Thoracic aorta (tissue), 2 donors: Measurements from ENCODE around the gene KLK10. TPM values are rescaled to one million over a fixed set of nuclear protein-coding genes. Genes with fewer than 3 reads are reported as not detected.

Source experiments
- ATAC-seq: fragments of 150-250 bp; one replicate; pipeline ENCODE4 v1.8.0; 2017; ENCODE audit warnings: low read depth; ENCODE audit not compliant: insufficient number of reproducible peaks, low FRiP score
- DNase-seq: peaks from one replicate; pipeline ENCODE4 v3.0.0-alpha.2; 2020; ENCODE audit warnings: low spot score
- H3K27ac ChIP-seq, 2 donors: fragments of 200-600 bp; sonication (generic); 1 replicate in 1 of 2; 2 replicates in 1 of 2; pipeline ENCODE4 v1.5.1; 2016; ENCODE audit warnings: mild to moderate bottlenecking in 2 of 2, moderate library complexity in 2 of 2
- H3K27me3 ChIP-seq: fragments of 200-600 bp; sonication (generic); replicated peaks from 2 replicates; pipeline ENCODE4 v1.6.0; 2016; ENCODE audit warnings: mild to moderate bottlenecking; ENCODE audit not compliant: insufficient read depth
- H3K36me3 ChIP-seq: fragments of 200-600 bp; sonication (generic); one replicate; pipeline ENCODE4 v1.5.1; 2016
- H3K4me1 ChIP-seq, 2 donors: fragments of 200-600 bp; sonication (generic); 1 replicate in 1 of 2; 2 replicates in 1 of 2; pipeline versions ENCODE4 v1.5.1 to v1.6.0; 2016; ENCODE audit warnings: low read depth in 2 of 2, mild to moderate bottlenecking in 1 of 2; ENCODE audit not compliant: control insufficient read depth in 1 of 2
- H3K4me3 ChIP-seq: fragments of 200-600 bp; sonication (generic); 2 replicates; pipeline ENCODE4 v1.5.1; 2016; ENCODE audit warnings: mild to moderate bottlenecking
- H3K9me3 ChIP-seq: fragments of 200-600 bp; sonication (generic); 2 replicates; pipeline ENCODE4 v1.5.1; 2016
- total RNA-seq, 2 donors: library from RNA; depleted of rRNA; stranded (reverse); fragments of >200 nt; gene quantifications; one replicate each; pipeline versions ENCODE4 v1.1.0 to v1.2.3, GENCODE V29; 2016
- TF ChIP-seq, protein P1 (sequence below): fragments of 200-600 bp; sonication (generic); IDR thresholded peaks from one replicate; pipeline ENCODE4 v1.5.1; 2019; ENCODE audit warnings: antibody characterized with exemption

The KLK10 gene
- total RNA-seq, 2 donors from 2014 or later = not detected

DNA sequence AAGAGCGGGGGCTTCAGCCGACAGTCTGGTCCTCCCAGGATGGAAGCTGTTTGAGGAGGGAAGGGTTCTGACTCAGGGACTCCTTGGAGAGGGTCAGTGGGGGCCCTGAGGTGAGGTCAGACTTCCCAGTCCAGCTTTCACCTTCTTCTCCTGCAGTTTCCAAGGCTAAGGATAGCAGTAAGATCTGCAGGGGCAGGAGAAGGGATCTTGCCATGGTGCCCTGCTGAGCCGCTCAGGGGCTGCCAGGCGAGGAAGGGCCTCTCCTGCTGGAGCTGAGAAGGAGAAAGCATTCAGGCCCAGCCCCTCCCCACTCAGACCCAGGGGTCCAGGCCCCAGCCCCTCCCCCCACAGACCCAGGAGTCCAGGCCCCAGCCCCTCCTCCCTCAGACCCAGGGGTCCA is 37.3 kb downstream of the KLK10 start:
- TF ChIP-seq, protein P1, sequence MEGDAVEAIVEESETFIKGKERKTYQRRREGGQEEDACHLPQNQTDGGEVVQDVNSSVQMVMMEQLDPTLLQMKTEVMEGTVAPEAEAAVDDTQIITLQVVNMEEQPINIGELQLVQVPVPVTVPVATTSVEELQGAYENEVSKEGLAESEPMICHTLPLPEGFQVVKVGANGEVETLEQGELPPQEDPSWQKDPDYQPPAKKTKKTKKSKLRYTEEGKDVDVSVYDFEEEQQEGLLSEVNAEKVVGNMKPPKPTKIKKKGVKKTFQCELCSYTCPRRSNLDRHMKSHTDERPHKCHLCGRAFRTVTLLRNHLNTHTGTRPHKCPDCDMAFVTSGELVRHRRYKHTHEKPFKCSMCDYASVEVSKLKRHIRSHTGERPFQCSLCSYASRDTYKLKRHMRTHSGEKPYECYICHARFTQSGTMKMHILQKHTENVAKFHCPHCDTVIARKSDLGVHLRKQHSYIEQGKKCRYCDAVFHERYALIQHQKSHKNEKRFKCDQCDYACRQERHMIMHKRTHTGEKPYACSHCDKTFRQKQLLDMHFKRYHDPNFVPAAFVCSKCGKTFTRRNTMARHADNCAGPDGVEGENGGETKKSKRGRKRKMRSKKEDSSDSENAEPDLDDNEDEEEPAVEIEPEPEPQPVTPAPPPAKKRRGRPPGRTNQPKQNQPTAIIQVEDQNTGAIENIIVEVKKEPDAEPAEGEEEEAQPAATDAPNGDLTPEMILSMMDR = no peak
- DNase-seq = no peak
- no peak overlapping the region for H3K4me3 ChIP-seq
- H3K4me1 ChIP-seq = no peaks in the 10 kb centered on the region
- H3K36me3 ChIP-seq = no peaks in the 10 kb centered on the region
- H3K9me3 ChIP-seq = no peaks in the 10 kb centered on the region
- no peak overlapping the region for H3K27ac ChIP-seq
- no peaks in the 10 kb centered on the region for H3K27me3 ChIP-seq
- ATAC-seq = no peak

DNA sequence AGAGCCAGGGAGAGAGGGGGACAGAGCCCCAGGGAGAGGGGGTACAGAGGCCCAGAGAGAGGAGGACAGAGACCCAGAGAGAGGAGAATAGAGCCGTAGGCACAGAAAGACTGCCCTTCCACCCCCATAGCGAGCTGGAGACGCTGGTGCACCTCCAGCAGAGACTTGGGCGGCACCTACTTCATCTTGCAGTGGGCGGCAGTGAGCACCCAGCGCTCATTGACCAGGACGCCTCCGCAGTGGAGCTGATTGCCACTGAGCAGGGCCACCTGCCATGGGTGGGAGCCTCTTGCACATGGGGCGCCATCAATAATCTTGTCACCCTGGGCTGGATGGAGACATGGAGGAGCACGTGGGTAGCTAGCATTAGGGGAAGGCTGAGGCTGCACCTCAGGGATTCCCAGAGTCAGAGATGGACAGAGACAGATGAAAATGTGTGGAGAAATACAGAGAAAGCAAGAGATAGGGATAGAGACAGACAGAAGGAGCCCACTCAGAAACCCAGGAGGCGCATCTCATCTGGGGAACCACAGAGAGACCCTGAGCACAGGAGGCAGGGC is 37.8 kb downstream of the KLK10 start:
- H3K27me3 ChIP-seq = no peaks in the 10 kb centered on the region
- no peak for DNase-seq
- H3K27ac ChIP-seq = no peak overlapping the region
- TF ChIP-seq, protein P1 = no peak
- no peak overlapping the region for H3K4me3 ChIP-seq
- no peaks in the 10 kb centered on the region for H3K36me3 ChIP-seq
- H3K4me1 ChIP-seq = no peaks in the 10 kb centered on the region
- ATAC-seq = no peak
- H3K9me3 ChIP-seq = no peaks in the 10 kb centered on the region

DNA sequence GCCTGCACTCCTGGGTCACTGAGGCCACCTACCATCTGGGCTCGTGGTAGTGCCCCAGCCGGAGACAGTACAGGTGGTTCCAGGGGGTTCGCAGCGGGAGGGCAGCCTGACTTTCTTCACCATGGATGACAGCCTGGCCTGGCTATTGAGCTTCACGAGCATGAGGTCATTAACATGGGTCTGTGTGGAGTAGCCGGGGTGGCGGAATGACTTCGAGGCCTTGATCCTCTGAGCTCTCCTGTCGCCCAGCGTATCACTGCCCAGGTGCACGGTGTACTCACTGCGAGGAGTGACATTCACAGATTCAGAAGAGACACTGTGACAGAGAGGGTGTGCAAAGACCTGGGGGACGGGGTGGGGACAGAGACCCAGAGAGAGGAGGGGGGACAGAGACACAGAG is 39.3 kb downstream of the KLK10 start:
- H3K4me1 ChIP-seq = no peaks in the 10 kb centered on the region
- H3K27ac ChIP-seq = no peak overlapping the region
- no peaks in the 10 kb centered on the region for H3K36me3 ChIP-seq
- TF ChIP-seq, protein P1 = no peak
- DNase-seq (no peak), ATAC-seq (no peak)
- no peaks in the 10 kb centered on the region for H3K9me3 ChIP-seq
- no peak overlapping the region for H3K4me3 ChIP-seq
- no peaks in the 10 kb centered on the region for H3K27me3 ChIP-seq

DNA sequence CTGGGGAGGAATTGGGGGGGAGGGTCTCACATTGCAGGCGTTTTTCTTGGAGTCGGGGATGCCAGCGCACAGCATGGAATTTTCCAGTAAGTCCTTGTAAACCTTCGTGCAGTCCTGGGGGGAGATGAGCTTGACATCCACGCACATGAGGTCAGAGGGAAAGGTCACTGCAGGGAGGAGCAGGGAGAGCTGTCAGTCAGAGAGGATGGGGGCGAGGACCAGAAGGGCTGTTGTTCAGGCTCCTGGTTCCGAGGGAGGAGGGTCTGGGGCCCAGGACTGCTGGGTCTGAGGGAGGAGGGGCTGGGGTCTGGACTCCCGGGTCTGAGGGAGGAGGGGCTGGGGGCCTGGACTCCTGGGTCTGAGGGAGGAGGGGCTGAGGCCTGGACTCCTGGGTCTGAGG is 39.8 kb downstream of the KLK10 start:
- no peak for DNase-seq
- Histone ChIP-seq H3K4me3 (no peak overlapping the region), H3K9me3 (no peaks in the 10 kb centered on the region), H3K36me3 (no peaks in the 10 kb centered on the region), H3K27ac (no peak overlapping the region), H3K4me1 (no peaks in the 10 kb centered on the region), H3K27me3 (no peaks in the 10 kb centered on the region)
- no peak for ATAC-seq
- TF ChIP-seq, protein P1 = no peak

DNA sequence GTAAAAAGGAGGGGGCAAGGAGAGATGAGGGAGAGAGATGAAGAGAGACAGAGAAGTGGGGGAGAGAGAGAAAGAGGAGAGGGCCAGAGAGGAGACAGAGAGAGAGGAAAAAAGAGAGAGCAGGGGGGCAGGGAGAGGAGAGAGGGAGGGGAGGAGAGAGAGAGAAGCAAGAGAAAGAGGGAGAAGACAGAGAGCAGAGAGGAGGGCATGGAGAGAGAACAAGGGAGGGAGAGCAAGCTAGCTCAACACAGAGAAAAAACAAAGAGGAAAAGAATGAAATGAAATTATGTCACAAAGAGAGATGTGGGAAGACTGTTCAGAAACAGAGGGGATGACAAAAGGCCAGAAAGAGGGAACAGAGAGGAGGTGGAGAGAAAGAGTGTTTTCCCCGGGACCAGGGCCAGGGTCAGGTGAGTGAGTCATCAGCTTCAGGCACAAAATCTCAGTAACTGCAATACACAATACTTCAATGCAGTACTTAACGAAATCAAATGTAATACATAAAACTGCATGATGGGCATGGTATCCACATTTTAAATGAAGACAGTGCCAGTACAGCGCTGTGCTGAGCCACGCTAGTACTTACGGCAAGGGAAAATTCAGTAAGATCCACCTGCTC is 40.6 kb downstream of the KLK10 start:
- TF ChIP-seq, protein P1 = no peak
- DNase-seq (no peak), ATAC-seq (no peak)
- Histone ChIP-seq H3K9me3 (no peaks in the 10 kb centered on the region), H3K36me3 (no peaks in the 10 kb centered on the region), H3K4me1 (no peaks in the 10 kb centered on the region), H3K27me3 (no peaks in the 10 kb centered on the region), H3K4me3 (no peak overlapping the region), H3K27ac (no peak overlapping the region)
